ENCODE results near the gene RANBP17.

Gene RANBP17

DNA sequence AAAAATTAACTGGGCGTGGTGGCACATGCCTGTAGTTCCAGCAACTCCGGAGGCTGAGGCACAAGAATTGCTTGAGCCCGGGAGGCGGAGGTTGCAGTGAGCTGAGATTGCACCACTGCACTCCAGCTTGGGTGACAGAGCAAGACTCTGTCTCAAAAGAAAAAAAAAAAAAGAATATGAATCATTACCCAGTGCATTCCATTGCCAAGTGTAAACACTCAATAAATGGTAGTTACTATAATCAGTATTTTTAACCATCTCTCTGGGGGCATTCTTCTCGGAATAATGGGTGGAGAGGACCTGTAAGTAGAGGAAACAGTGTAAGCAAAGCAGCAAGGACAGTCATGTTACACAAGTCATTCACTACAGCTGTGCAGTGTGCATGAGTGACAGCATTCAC lies 13.8 kb upstream of the RANBP17 start (continued):
- TF ChIP-seq ZNF133 (tag by site-specific recombination; IDR thresholded peaks at IDR 0.05) = no peak
- TF ChIP-seq, protein P1, sequence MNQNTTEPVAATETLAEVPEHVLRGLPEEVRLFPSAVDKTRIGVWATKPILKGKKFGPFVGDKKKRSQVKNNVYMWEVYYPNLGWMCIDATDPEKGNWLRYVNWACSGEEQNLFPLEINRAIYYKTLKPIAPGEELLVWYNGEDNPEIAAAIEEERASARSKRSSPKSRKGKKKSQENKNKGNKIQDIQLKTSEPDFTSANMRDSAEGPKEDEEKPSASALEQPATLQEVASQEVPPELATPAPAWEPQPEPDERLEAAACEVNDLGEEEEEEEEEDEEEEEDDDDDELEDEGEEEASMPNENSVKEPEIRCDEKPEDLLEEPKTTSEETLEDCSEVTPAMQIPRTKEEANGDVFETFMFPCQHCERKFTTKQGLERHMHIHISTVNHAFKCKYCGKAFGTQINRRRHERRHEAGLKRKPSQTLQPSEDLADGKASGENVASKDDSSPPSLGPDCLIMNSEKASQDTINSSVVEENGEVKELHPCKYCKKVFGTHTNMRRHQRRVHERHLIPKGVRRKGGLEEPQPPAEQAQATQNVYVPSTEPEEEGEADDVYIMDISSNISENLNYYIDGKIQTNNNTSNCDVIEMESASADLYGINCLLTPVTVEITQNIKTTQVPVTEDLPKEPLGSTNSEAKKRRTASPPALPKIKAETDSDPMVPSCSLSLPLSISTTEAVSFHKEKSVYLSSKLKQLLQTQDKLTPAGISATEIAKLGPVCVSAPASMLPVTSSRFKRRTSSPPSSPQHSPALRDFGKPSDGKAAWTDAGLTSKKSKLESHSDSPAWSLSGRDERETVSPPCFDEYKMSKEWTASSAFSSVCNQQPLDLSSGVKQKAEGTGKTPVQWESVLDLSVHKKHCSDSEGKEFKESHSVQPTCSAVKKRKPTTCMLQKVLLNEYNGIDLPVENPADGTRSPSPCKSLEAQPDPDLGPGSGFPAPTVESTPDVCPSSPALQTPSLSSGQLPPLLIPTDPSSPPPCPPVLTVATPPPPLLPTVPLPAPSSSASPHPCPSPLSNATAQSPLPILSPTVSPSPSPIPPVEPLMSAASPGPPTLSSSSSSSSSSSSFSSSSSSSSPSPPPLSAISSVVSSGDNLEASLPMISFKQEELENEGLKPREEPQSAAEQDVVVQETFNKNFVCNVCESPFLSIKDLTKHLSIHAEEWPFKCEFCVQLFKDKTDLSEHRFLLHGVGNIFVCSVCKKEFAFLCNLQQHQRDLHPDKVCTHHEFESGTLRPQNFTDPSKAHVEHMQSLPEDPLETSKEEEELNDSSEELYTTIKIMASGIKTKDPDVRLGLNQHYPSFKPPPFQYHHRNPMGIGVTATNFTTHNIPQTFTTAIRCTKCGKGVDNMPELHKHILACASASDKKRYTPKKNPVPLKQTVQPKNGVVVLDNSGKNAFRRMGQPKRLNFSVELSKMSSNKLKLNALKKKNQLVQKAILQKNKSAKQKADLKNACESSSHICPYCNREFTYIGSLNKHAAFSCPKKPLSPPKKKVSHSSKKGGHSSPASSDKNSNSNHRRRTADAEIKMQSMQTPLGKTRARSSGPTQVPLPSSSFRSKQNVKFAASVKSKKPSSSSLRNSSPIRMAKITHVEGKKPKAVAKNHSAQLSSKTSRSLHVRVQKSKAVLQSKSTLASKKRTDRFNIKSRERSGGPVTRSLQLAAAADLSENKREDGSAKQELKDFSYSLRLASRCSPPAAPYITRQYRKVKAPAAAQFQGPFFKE (tag by site-specific recombination; IDR thresholded peaks at IDR 0.05; ENCODE audit: borderline replicate concordance) = no peak
- no peak for TF ChIP-seq ZNF571 (tag by site-specific recombination; IDR thresholded peaks at IDR 0.05)
- no peak for TF ChIP-seq ZNF214 (tag by site-specific recombination; IDR thresholded peaks at IDR 0.05; ENCODE audit: borderline replicate concordance)
- no peak for TF ChIP-seq ZNF843 (tag by site-specific recombination; IDR thresholded peaks at IDR 0.05)
- no peak for TF ChIP-seq ZNF561 (tag by site-specific recombination; IDR thresholded peaks at IDR 0.05; ENCODE audit: borderline replicate concordance)

DNA sequence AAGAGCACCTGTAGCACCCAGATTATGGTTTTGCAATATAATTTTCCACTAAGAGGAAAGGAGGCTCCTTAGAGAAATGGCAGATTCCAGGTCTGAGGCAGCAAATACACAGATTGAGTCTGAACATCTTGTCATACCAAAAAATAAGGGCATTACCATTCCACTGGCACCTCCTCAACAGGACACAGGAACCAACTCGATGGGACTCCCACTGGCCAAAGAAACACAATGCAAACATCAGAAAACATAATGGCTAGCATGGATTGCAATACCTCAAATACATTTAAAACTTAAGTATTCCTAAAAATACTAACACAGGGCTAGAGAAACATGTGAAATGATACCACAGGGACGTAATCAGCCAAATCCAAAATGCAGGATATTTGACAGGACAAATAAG lies 12.4 kb upstream of the RANBP17 start:
- Histone ChIP-seq H3K4me3 (ENCODE audit: low read depth, low read length) (no peak overlapping the region), H3K27ac (ENCODE audit: extremely low read depth, low read depth, low read length) (no peak overlapping the region), H3K36me3 (ENCODE audit: control insufficient read depth in 2 of 2, insufficient read depth in 1 of 2, low read length in 2 of 2) (no peaks in the 10 kb centered on the region), H3K9me3 (ENCODE audit: control insufficient read depth, insufficient read depth, low read depth, low read length) (no peaks in the 10 kb centered on the region), H3K4me1 (ENCODE audit: control insufficient read depth, insufficient read depth, low read length) (no peaks in the 10 kb centered on the region)
- POLR2A ChIA-PET = no interaction called here
- TF ChIP-seq SCRT2 (tag by site-specific recombination; IDR thresholded peaks at IDR 0.05) (0 out of 2 replicates have a peak, but pooled peaks have one; percentile 14), ZNF529 (tag by site-specific recombination; IDR thresholded peaks at IDR 0.05; ENCODE audit: insufficient replicate concordance) (no peak)
- CTCF ChIA-PET = no interaction called here

DNA sequence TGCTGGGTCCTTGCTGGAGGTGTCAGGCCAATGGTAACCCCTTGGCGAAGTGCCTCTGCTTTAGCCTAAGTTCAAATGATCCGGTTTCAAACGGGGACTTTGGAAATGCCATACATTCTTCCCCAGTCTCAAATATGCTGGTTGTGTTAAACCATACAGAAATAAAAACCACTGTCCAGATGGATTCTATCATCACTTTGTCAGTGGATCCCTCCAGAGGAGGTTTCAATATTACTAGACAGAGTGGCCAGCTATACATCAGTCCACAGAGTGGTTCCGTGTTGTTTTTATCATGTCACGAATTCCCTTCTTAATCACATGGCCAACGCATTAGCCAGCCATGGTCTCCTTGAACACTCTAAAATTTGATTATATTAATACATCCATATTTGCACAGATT lies 7.3 kb upstream of the RANBP17 start:
- no peak overlapping the region for H3K27ac ChIP-seq (ENCODE audit: extremely low read depth, low read depth, low read length)
- no peaks in the 10 kb centered on the region for H3K4me1 ChIP-seq (ENCODE audit: control insufficient read depth, insufficient read depth, low read length)
- POLR2A ChIA-PET = no interaction called here
- H3K9me3 ChIP-seq (ENCODE audit: control insufficient read depth, insufficient read depth, low read depth, low read length) = no peaks in the 10 kb centered on the region
- no peak overlapping the region for H3K4me3 ChIP-seq (ENCODE audit: low read depth, low read length)
- H3K36me3 ChIP-seq (ENCODE audit: control insufficient read depth in 2 of 2, insufficient read depth in 1 of 2, low read length in 2 of 2) = no peaks in the 10 kb centered on the region
- CTCF ChIA-PET = interaction anchor here (0.6 kb wide), 1 partner anchor 308 kb away, joined by 4 read pairs; no protein-coding TSS in a partner anchor
- TF ChIP-seq ZNF366 (tag by site-specific recombination; conservative IDR thresholded peaks at IDR 0.05) = no peak
- TF ChIP-seq ZFHX2 (tag by site-specific recombination; conservative IDR thresholded peaks at IDR 0.05) = no peak
- TF ChIP-seq, protein P2, sequence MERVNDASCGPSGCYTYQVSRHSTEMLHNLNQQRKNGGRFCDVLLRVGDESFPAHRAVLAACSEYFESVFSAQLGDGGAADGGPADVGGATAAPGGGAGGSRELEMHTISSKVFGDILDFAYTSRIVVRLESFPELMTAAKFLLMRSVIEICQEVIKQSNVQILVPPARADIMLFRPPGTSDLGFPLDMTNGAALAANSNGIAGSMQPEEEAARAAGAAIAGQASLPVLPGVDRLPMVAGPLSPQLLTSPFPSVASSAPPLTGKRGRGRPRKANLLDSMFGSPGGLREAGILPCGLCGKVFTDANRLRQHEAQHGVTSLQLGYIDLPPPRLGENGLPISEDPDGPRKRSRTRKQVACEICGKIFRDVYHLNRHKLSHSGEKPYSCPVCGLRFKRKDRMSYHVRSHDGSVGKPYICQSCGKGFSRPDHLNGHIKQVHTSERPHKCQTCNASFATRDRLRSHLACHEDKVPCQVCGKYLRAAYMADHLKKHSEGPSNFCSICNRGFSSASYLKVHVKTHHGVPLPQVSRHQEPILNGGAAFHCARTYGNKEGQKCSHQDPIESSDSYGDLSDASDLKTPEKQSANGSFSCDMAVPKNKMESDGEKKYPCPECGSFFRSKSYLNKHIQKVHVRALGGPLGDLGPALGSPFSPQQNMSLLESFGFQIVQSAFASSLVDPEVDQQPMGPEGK (tag by site-specific recombination; IDR thresholded peaks at IDR 0.05) = no peak
- TF ChIP-seq, protein P3, sequence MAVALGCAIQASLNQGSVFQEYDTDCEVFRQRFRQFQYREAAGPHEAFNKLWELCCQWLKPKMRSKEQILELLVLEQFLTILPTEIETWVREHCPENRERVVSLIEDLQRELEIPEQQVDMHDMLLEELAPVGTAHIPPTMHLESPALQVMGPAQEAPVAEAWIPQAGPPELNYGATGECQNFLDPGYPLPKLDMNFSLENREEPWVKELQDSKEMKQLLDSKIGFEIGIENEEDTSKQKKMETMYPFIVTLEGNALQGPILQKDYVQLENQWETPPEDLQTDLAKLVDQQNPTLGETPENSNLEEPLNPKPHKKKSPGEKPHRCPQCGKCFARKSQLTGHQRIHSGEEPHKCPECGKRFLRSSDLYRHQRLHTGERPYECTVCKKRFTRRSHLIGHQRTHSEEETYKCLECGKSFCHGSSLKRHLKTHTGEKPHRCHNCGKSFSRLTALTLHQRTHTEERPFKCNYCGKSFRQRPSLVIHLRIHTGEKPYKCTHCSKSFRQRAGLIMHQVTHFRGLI (tag by site-specific recombination; IDR thresholded peaks at IDR 0.05) = no peak
- TF ChIP-seq, protein P4, sequence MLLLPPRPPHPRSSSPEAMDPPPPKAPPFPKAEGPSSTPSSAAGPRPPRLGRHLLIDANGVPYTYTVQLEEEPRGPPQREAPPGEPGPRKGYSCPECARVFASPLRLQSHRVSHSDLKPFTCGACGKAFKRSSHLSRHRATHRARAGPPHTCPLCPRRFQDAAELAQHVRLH (tag by site-specific recombination; IDR thresholded peaks at IDR 0.05) = no peak
- no peak for TF ChIP-seq ZNF16 (tag by site-specific recombination; IDR thresholded peaks at IDR 0.05; ENCODE audit: low read depth)
- no peak for TF ChIP-seq SETDB1 (IDR thresholded peaks at IDR 0.05; ENCODE audit: insufficient read length, low read length)
- no peak for TF ChIP-seq ZNF596 (tag by site-specific recombination; IDR thresholded peaks at IDR 0.05)
- TF ChIP-seq, protein P5, sequence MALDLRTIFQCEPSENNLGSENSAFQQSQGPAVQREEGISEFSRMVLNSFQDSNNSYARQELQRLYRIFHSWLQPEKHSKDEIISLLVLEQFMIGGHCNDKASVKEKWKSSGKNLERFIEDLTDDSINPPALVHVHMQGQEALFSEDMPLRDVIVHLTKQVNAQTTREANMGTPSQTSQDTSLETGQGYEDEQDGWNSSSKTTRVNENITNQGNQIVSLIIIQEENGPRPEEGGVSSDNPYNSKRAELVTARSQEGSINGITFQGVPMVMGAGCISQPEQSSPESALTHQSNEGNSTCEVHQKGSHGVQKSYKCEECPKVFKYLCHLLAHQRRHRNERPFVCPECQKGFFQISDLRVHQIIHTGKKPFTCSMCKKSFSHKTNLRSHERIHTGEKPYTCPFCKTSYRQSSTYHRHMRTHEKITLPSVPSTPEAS (tag by site-specific recombination; IDR thresholded peaks at IDR 0.05) = no peak
